Dermis microvascular lymphatic vessel endothelial cell (primary cell): ENCODE results near the gene TNRC6C. TPM values are rescaled to one million over a fixed set of nuclear protein-coding genes. Genes with fewer than 3 reads are reported as not detected.
"Not testable (repeated sequence)": the region's sequence is repeated elsewhere in the genome, so short reads cannot be mapped to it uniquely, and the experiment has no call there.

ENCODE experiments used
- DNase-seq, 2 donors: peaks; one replicate each; pipeline versions ENCODE4 v3.0.0 to v3.0.0-alpha.2; 2010; ENCODE audit warnings: low read depth in 2 of 2
- total RNA-seq: library from RNA; depleted of rRNA; stranded (reverse); fragments of >200 nt; gene quantifications from 2 replicates; pipeline ENCODE4 v1.2.1, GENCODE V29; 2014

The TNRC6C gene
- total RNA-seq, 1 donor from 2014 or later, result 5.5 TPM

GRCh38 chr17:77930780-77931768 lies 27.4 kb upstream of the TNRC6C start:
- no peak for DNase-seq

- DNase-seq, result no peak
Measured at GRCh38 chr17:77933777-77934398, 24.6 kb upstream of the TNRC6C start.

- no peak for DNase-seq
Measured at GRCh38 chr17:77935121-77935571, 23.4 kb upstream of the TNRC6C start.

- DNase-seq, result not testable (repeated sequence)
Measured at GRCh38 chr17:77935744-77936143, 22.8 kb upstream of the TNRC6C start.

GRCh38 chr17:77936881-77937280 lies 21.6 kb upstream of the TNRC6C start:
- DNase-seq, result no peak

GRCh38 chr17:77941004-77941403 lies 17.5 kb upstream of the TNRC6C start:
- no peak for DNase-seq

GRCh38 chr17:77942112-77942988 lies 16.2 kb upstream of the TNRC6C start:
- DNase-seq, result no peak

GRCh38 chr17:77943971-77944370 lies 14.5 kb upstream of the TNRC6C start:
- DNase-seq, result no peak

- no peak for DNase-seq
Measured at GRCh38 chr17:77944390-77945222, 13.9 kb upstream of the TNRC6C start.

- DNase-seq, result no peak
Measured at GRCh38 chr17:77946900-77947645, 11.4 kb upstream of the TNRC6C start.

GRCh38 chr17:77948690-77949114 lies 9.8 kb upstream of the TNRC6C start:
- peak; percentile 30 to 60 for DNase-seq

- DNase-seq, result no peak
Measured at GRCh38 chr17:77951123-77951522, 7.4 kb upstream of the TNRC6C start.

- DNase-seq, result no peak
Measured at GRCh38 chr17:77952368-77952767, 6.1 kb upstream of the TNRC6C start.

- peak in 1 of 2 donors; percentile 15 for DNase-seq
Measured at GRCh38 chr17:77957235-77957856, 1.2 kb upstream of the TNRC6C start.

- DNase-seq, result no peak
Measured at GRCh38 chr17:77958716-77959125, 218 bp downstream of the TNRC6C start.

GRCh38 chr17:77959126-77959925 lies 823 bp downstream of the TNRC6C start:
- DNase-seq, result peak in 1 of 2 donors; percentile 30

GRCh38 chr17:77959926-77960521 lies 1.5 kb downstream of the TNRC6C start:
- peak in 1 of 2 donors; percentile 7 for DNase-seq

GRCh38 chr17:77961741-77962140 lies 3.2 kb downstream of the TNRC6C start:
- DNase-seq, result no peak
